Lower leg skin (tissue), 3 donors: ENCODE data around the gene VPS16.

Source experiments
- POLR2A ChIP-seq, 2 donors: fragments of 450-650 bp; IDR thresholded peaks; one replicate each; pipeline ENCODE4 v1.6.1; 2016 to 2017; ENCODE audit warnings: antibody characterized with exemption in 2 of 2, mild to moderate bottlenecking in 1 of 2, moderate library complexity in 1 of 2
- TF ChIP-seq, protein P1 (sequence below), 3 donors: fragments of 450-650 bp; IDR thresholded peaks; one replicate each; pipeline ENCODE4 v1.5.1; 2016; ENCODE audit warnings: antibody characterized with exemption in 3 of 3, mild to moderate bottlenecking in 3 of 3, moderate library complexity in 2 of 3

DNA sequence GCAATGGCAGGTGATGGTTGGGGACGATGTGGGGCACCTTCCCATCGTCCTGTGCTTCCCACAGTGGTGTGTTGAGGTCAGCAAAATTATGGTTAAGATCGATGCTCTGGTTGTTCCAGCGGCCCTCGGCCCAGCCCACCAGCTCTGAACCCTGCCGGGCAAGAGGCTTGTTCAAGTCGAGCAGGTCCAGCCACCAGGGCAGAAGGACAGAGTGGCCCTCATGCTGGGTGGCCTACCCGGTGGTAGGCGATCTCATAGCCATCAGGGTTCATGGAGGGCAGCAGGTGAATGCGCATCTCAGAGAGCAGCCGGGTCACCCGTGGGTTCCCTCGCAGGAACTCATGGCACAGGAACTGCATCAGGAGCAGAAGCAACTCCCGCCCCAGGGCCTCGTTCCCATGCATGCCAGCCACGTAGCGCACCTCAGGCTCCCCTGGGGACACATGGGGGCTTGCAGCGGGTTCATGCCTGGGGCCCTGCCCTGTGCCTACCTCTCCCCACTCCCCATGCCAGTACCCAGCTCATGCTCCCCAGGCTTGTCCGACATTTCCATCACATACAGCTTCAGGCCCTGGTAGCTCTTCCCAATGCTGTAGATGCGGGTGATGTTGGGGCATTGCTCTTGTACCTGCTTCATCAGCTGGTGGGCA lies 44.4 kb upstream of the VPS16 start:
- TF ChIP-seq, protein P1, sequence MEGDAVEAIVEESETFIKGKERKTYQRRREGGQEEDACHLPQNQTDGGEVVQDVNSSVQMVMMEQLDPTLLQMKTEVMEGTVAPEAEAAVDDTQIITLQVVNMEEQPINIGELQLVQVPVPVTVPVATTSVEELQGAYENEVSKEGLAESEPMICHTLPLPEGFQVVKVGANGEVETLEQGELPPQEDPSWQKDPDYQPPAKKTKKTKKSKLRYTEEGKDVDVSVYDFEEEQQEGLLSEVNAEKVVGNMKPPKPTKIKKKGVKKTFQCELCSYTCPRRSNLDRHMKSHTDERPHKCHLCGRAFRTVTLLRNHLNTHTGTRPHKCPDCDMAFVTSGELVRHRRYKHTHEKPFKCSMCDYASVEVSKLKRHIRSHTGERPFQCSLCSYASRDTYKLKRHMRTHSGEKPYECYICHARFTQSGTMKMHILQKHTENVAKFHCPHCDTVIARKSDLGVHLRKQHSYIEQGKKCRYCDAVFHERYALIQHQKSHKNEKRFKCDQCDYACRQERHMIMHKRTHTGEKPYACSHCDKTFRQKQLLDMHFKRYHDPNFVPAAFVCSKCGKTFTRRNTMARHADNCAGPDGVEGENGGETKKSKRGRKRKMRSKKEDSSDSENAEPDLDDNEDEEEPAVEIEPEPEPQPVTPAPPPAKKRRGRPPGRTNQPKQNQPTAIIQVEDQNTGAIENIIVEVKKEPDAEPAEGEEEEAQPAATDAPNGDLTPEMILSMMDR (IDR thresholded peaks at IDR 0.05) = no peak
- TF ChIP-seq POLR2A (IDR thresholded peaks at IDR 0.05) = no peak
